AML-193 (cell line): ENCODE data around the gene ADD1.
"Not testable (repeated sequence)": the region's sequence is repeated elsewhere in the genome, so short reads cannot be mapped to it uniquely, and the experiment has no call there.

Source experiments
- DNase-seq, 2 experiments: peaks; one replicate each; lab custom pipeline; 2025; lab: John Stamatoyannopoulos, UW

The ADD1 gene

GRCh38 chr4:2944586-2945526 lies 101.2 kb downstream of the ADD1 start:
- DNase-seq = no peak

- DNase-seq = not testable (repeated sequence)
These were observed 102.3 kb downstream of the ADD1 start for GRCh38 chr4:2945619-2946604.

- DNase-seq = no peak
These were observed 103.4 kb downstream of the ADD1 start for GRCh38 chr4:2946812-2947600.

GRCh38 chr4:2947926-2948325 lies 104.3 kb downstream of the ADD1 start:
- DNase-seq = no peak

GRCh38 chr4:2948895-2949781 lies 105.5 kb downstream of the ADD1 start:
- peak; percentile 35 to 36 for DNase-seq

GRCh38 chr4:2949782-2950125 lies 106.1 kb downstream of the ADD1 start:
- DNase-seq = no peak

- DNase-seq = no peak
These were observed 106.8 kb downstream of the ADD1 start for GRCh38 chr4:2950221-2950989.

GRCh38 chr4:2953496-2953895 lies 109.9 kb downstream of the ADD1 start:
- no peak for DNase-seq

GRCh38 chr4:2954358-2955185 lies 110.9 kb downstream of the ADD1 start:
- peak in 1 of 2 experiments; percentile 6 for DNase-seq

GRCh38 chr4:2955186-2956044 lies 111.8 kb downstream of the ADD1 start:
- not testable (repeated sequence) for DNase-seq

GRCh38 chr4:2958446-2958845 lies 114.8 kb downstream of the ADD1 start:
- DNase-seq = no peak

- DNase-seq = not testable (repeated sequence)
These were observed 116.8 kb downstream of the ADD1 start for GRCh38 chr4:2960450-2960849.

- peak; percentile 12 to 20 for DNase-seq
These were observed 117.8 kb downstream of the ADD1 start for GRCh38 chr4:2961421-2961810.

- peak; percentile 24 to 41 for DNase-seq
These were observed 118.3 kb downstream of the ADD1 start for GRCh38 chr4:2961811-2962441.

- peak in 1 of 2 experiments; percentile 8 for DNase-seq
These were observed 119.0 kb downstream of the ADD1 start for GRCh38 chr4:2962614-2963174.

GRCh38 chr4:2963175-2963965 lies 119.7 kb downstream of the ADD1 start, which contains the start of the genes GRK4 and NOP14:
GRK4 (plus strand) TSS chr4:2963571; CDS start chr4:2964071, 500 bp downstream.
NOP14 (minus strand) TSS chr4:2963406; CDS start chr4:2963319, 87 bp downstream.
- peak; percentile 94 for DNase-seq
